ENCODE results near the gene MAML2. TPM values are rescaled to one million over a fixed set of nuclear protein-coding genes. Genes with fewer than 3 reads are reported as not detected.

Gene MAML2
- total RNA-seq, 2 experiments from 2014 or later: 23.9 to 37.1 TPM

GRCh38 chr11:96130061-96130620, 212.9 kb downstream of the MAML2 start:
- no peak overlapping the region for H3K4me3 Mint-ChIP-seq
- POLR2A ChIA-PET: no interaction called here
- CTCF ChIA-PET: interaction anchor here (0.6 to 1.4 kb wide), 5 partner anchors 13 to 944 kb away, joined by 3 to 4 read pairs (median 3); partner anchors contain the start of gene MAML2
- H3K27ac Mint-ChIP-seq: peak overlapping the region; percentile 78
- intact Hi-C loops (cut with DNase I, micrococcal nuclease): no loop called here
- peaks cover 48% of the 10 kb centered on the region for H3K36me3 Mint-ChIP-seq (ENCODE audit: low read depth)
- DNase-seq: no peak
- peak; percentile 59 for ATAC-seq
- H3K4me1 Mint-ChIP-seq: peaks cover 75% of the 10 kb centered on the region
- H3K9me3 Mint-ChIP-seq (ENCODE audit: low read depth): no peaks in the 10 kb centered on the region
- no peaks in the 10 kb centered on the region for H3K27me3 Mint-ChIP-seq

GRCh38 chr11:96127596-96127959, 215.4 kb downstream of the MAML2 start:
- CTCF ChIA-PET: interaction anchor here (1.0 kb wide), 1 partner anchor 215 kb away, joined by 3 read pairs; the partner anchor contains the start of gene MAML2
- POLR2A ChIA-PET: interaction anchor here (0.5 to 0.6 kb wide), 2 partner anchors 24 to 81 kb away, joined by 3 read pairs; no protein-coding TSS in a partner anchor

GRCh38 chr11:96126917-96127595, 215.9 kb downstream of the MAML2 start:
- DNase-seq (no peak), ATAC-seq (peak; percentile 35)
- intact Hi-C loops (cut with DNase I, micrococcal nuclease): no loop called here
- peaks cover 51% of the 10 kb centered on the region for H3K36me3 Mint-ChIP-seq (ENCODE audit: low read depth)
- ChIA-PET CTCF (interaction anchor here (1.0 kb wide), 1 partner anchor 215 kb away, joined by 3 read pairs; the partner anchor contains the start of gene MAML2), POLR2A (interaction anchor here (0.5 kb wide), 1 partner anchor 24 kb away, joined by 3 read pairs; no protein-coding TSS in a partner anchor)
- no peaks in the 10 kb centered on the region for H3K27me3 Mint-ChIP-seq
- peak overlapping the region; percentile 2 for H3K27ac Mint-ChIP-seq
- peaks cover 75% of the 10 kb centered on the region for H3K4me1 Mint-ChIP-seq
- no peak overlapping the region for H3K4me3 Mint-ChIP-seq
- H3K9me3 Mint-ChIP-seq (ENCODE audit: low read depth): no peaks in the 10 kb centered on the region

More at GRCh38 chr11:96127596-96127959, 215.4 kb downstream of the MAML2 start:
- H3K9me3 Mint-ChIP-seq (ENCODE audit: low read depth): no peaks in the 10 kb centered on the region
- H3K4me1 Mint-ChIP-seq: peaks cover 80% of the 10 kb centered on the region
- no peak overlapping the region for H3K4me3 Mint-ChIP-seq
- H3K36me3 Mint-ChIP-seq (ENCODE audit: low read depth): peaks cover 48% of the 10 kb centered on the region
- ATAC-seq: no peak
- DNase-seq: no peak
- H3K27me3 Mint-ChIP-seq: no peaks in the 10 kb centered on the region
- intact Hi-C loops (cut with DNase I, micrococcal nuclease): no loop called here
- H3K27ac Mint-ChIP-seq: no peak overlapping the region

GRCh38 chr11:96125400-96125799, 217.6 kb downstream of the MAML2 start:
- H3K4me3 Mint-ChIP-seq: no peak overlapping the region
- no peaks in the 10 kb centered on the region for H3K9me3 Mint-ChIP-seq (ENCODE audit: low read depth)
- no peak for ATAC-seq
- ChIA-PET POLR2A (no interaction called here), CTCF (interaction anchor here (0.7 to 1.5 kb wide), 2 partner anchors 9 to 10 kb away, joined by 3 read pairs; no protein-coding TSS in a partner anchor)
- DNase-seq: no peak
- no peaks in the 10 kb centered on the region for H3K27me3 Mint-ChIP-seq
- peaks cover 44% of the 10 kb centered on the region for H3K36me3 Mint-ChIP-seq (ENCODE audit: low read depth)
- intact Hi-C loops (cut with DNase I, micrococcal nuclease): no loop called here
- H3K27ac Mint-ChIP-seq: no peak overlapping the region
- peaks cover 65% of the 10 kb centered on the region for H3K4me1 Mint-ChIP-seq

GRCh38 chr11:96124155-96124554, 218.8 kb downstream of the MAML2 start:
- H3K27me3 Mint-ChIP-seq: no peaks in the 10 kb centered on the region
- H3K27ac Mint-ChIP-seq: peak overlapping the region; percentile 6
- H3K4me1 Mint-ChIP-seq: peaks cover 56% of the 10 kb centered on the region
- H3K36me3 Mint-ChIP-seq (ENCODE audit: low read depth): peaks cover 40% of the 10 kb centered on the region
- ChIA-PET CTCF (interaction anchor here (0.6 kb wide), 1 partner anchor 340 kb away, joined by 3 read pairs; no protein-coding TSS in a partner anchor), POLR2A (interaction anchor here (0.7 kb wide), 1 partner anchor 58 kb away, joined by 3 read pairs; no protein-coding TSS in a partner anchor)
- intact Hi-C loops (cut with DNase I, micrococcal nuclease): no loop called here
- H3K4me3 Mint-ChIP-seq: no peak overlapping the region
- ATAC-seq: peak; percentile 49
- no peak for DNase-seq
- no peaks in the 10 kb centered on the region for H3K9me3 Mint-ChIP-seq (ENCODE audit: low read depth)

GRCh38 chr11:96123301-96123700, 219.7 kb downstream of the MAML2 start:
- intact Hi-C loops (cut with DNase I, micrococcal nuclease): no loop called here
- no peak for ATAC-seq
- POLR2A ChIA-PET: interaction anchor here (0.6 to 0.7 kb wide), 2 partner anchors 58 to 218 kb away, joined by 3 read pairs; no protein-coding TSS in a partner anchor
- Mint-ChIP-seq H3K4me1 (peaks cover 57% of the 10 kb centered on the region), H3K27me3 (no peaks in the 10 kb centered on the region), H3K27ac (peak overlapping the region; percentile 32), H3K36me3 (ENCODE audit: low read depth) (peaks cover 43% of the 10 kb centered on the region), H3K4me3 (no peak overlapping the region), H3K9me3 (ENCODE audit: low read depth) (peaks cover 2% of the 10 kb centered on the region)
- CTCF ChIA-PET: interaction anchor here (0.9 to 1.1 kb wide), 2 partner anchors 14 to 220 kb away, joined by 3 read pairs; partner anchors contain the start of gene MAML2
- no peak for DNase-seq

GRCh38 chr11:96122601-96123074, 220.4 kb downstream of the MAML2 start:
- no peaks in the 10 kb centered on the region for H3K27me3 Mint-ChIP-seq
- H3K4me3 Mint-ChIP-seq: no peak overlapping the region
- no peak for ATAC-seq
- DNase-seq: no peak
- peaks cover 56% of the 10 kb centered on the region for H3K4me1 Mint-ChIP-seq
- peak overlapping the region; percentile 10 for H3K27ac Mint-ChIP-seq
- POLR2A ChIA-PET: no interaction called here
- peaks cover 42% of the 10 kb centered on the region for H3K36me3 Mint-ChIP-seq (ENCODE audit: low read depth)
- H3K9me3 Mint-ChIP-seq (ENCODE audit: low read depth): peaks cover 3% of the 10 kb centered on the region
- CTCF ChIA-PET: interaction anchor here (1.1 kb wide), 1 partner anchor 14 kb away, joined by 3 read pairs; no protein-coding TSS in a partner anchor
- intact Hi-C loops (cut with DNase I, micrococcal nuclease): no loop called here

- intact Hi-C loops (cut with DNase I, micrococcal nuclease): no loop called here
- Mint-ChIP-seq H3K27me3 (no peaks in the 10 kb centered on the region), H3K4me3 (no peak overlapping the region), H3K36me3 (ENCODE audit: low read depth) (peaks cover 46% of the 10 kb centered on the region), H3K4me1 (peaks cover 40% of the 10 kb centered on the region), H3K27ac (no peak overlapping the region), H3K9me3 (ENCODE audit: low read depth) (peaks cover 3% of the 10 kb centered on the region)
- ATAC-seq (no peak), DNase-seq (no peak)
- ChIA-PET CTCF (interaction anchor here (1.3 to 1.4 kb wide), 2 partner anchors 11 to 13 kb away, joined by 3 read pairs; no protein-coding TSS in a partner anchor), POLR2A (no interaction called here)
These were observed 223.8 kb downstream of the MAML2 start for GRCh38 chr11:96119211-96119610.

- Mint-ChIP-seq H3K4me1 (peaks cover 54% of the 10 kb centered on the region), H3K27ac (no peak overlapping the region), H3K4me3 (no peak overlapping the region), H3K27me3 (no peaks in the 10 kb centered on the region), H3K36me3 (ENCODE audit: low read depth) (peaks cover 39% of the 10 kb centered on the region), H3K9me3 (ENCODE audit: low read depth) (peaks cover 3% of the 10 kb centered on the region)
- ChIA-PET POLR2A (no interaction called here), CTCF (interaction anchor here (0.8 to 1.6 kb wide), 5 partner anchors 9 to 62 kb away, joined by 3 to 4 read pairs (median 3); no protein-coding TSS in a partner anchor)
- DNase-seq (no peak), ATAC-seq (no peak)
- intact Hi-C loops (cut with DNase I, micrococcal nuclease): no loop called here
These were observed 226.6 kb downstream of the MAML2 start for GRCh38 chr11:96116376-96116775.

- intact Hi-C loops (cut with DNase I, micrococcal nuclease): loop anchor here in 1 of 2 experiments (1.0 kb wide), 1 partner anchor 14 kb away; no protein-coding TSS in a partner anchor
- ATAC-seq (peak; percentile 14), DNase-seq (no peak)
- H3K27ac Mint-ChIP-seq: peak overlapping the region; percentile 56
- peaks cover 3% of the 10 kb centered on the region for H3K9me3 Mint-ChIP-seq (ENCODE audit: low read depth)
- H3K4me3 Mint-ChIP-seq: no peak overlapping the region
- peaks cover 43% of the 10 kb centered on the region for H3K36me3 Mint-ChIP-seq (ENCODE audit: low read depth)
- ChIA-PET POLR2A (no interaction called here), CTCF (interaction anchor here (0.6 to 0.8 kb wide), 5 partner anchors 23 to 300 kb away, joined by 3 read pairs; no protein-coding TSS in a partner anchor)
- H3K27me3 Mint-ChIP-seq: no peaks in the 10 kb centered on the region
- peaks cover 60% of the 10 kb centered on the region for H3K4me1 Mint-ChIP-seq
These were observed 228.6 kb downstream of the MAML2 start for GRCh38 chr11:96114178-96115064.

All from activated CD4-positive, alpha-beta T cell treated with anti-CD3 and anti-CD28 coated beads for 36 hours (primary cell).